Stimulated activated CD8-positive, alpha-beta memory T cell treated with anti-CD3 and anti-CD28 coated beads, Interleukin-15, amount 100 ng/mL, for 48 hours (primary cell): ENCODE results near the gene NFASC.

Source experiments
- DNase-seq, 2 donors: peaks; one replicate each; pipeline ENCODE4 v3.0.0-alpha.2; 2020; ENCODE audit warnings: low read depth in 2 of 2

NFASC gene

GRCh38 chr1:204959836-204960235 is 89.2 kb downstream of the NFASC start:
- no peak for DNase-seq

- no peak for DNase-seq
Measured at GRCh38 chr1:204960306-204961125, 89.9 kb downstream of the NFASC start.

GRCh38 chr1:204961765-204962419 is 91.2 kb downstream of the NFASC start:
- DNase-seq, result no peak

GRCh38 chr1:204962742-204963632 is 92.3 kb downstream of the NFASC start:
- DNase-seq, result no peak

GRCh38 chr1:204967451-204967850 is 96.8 kb downstream of the NFASC start:
- no peak for DNase-seq

GRCh38 chr1:204968135-204968534 is 97.5 kb downstream of the NFASC start:
- DNase-seq, result no peak

GRCh38 chr1:204968951-204969350 is 98.3 kb downstream of the NFASC start:
- DNase-seq, result no peak

GRCh38 chr1:204970937-204971336 is 100.3 kb downstream of the NFASC start:
- DNase-seq, result no peak

- no peak for DNase-seq
Measured at GRCh38 chr1:204971517-204972336, 101.1 kb downstream of the NFASC start.

GRCh38 chr1:204972426-204972825 is 101.8 kb downstream of the NFASC start:
- no peak for DNase-seq

GRCh38 chr1:204973449-204973848 is 102.8 kb downstream of the NFASC start:
- DNase-seq, result no peak

GRCh38 chr1:204974327-204974726 is 103.7 kb downstream of the NFASC start:
- DNase-seq, result no peak

- no peak for DNase-seq
Measured at GRCh38 chr1:204975021-204975420, 104.4 kb downstream of the NFASC start.

GRCh38 chr1:204975568-204976235 is 105.0 kb downstream of the NFASC start:
- peak; percentile 13 to 18 for DNase-seq

- no peak for DNase-seq
Measured at GRCh38 chr1:204976646-204977045, 106.0 kb downstream of the NFASC start.

GRCh38 chr1:204977318-204977717 is 106.7 kb downstream of the NFASC start:
- no peak for DNase-seq

- no peak for DNase-seq
Measured at GRCh38 chr1:204978782-204979181, 108.1 kb downstream of the NFASC start.

GRCh38 chr1:204979306-204979705 is 108.6 kb downstream of the NFASC start:
- DNase-seq, result no peak

GRCh38 chr1:204979891-204980649 is 109.4 kb downstream of the NFASC start:
- DNase-seq, result no peak

- DNase-seq, result no peak
Measured at GRCh38 chr1:204980840-204981405, 110.3 kb downstream of the NFASC start.
